ENCODE data around the gene FBXO3. TPM values are rescaled to one million over a fixed set of nuclear protein-coding genes. Genes with fewer than 3 reads are reported as not detected.

FBXO3 gene
- total RNA-seq, 1 experiment from 2014 or later = 22.5 TPM

GRCh38 chr11:33691066-33691864, 83.1 kb downstream of the FBXO3 start:
- Histone ChIP-seq H3K9me3 (ENCODE audit: low read length) (no peaks in the 10 kb centered on the region), H3K9me2 (replicated peaks; ENCODE audit: low read length) (no peaks in the 10 kb centered on the region), H4K20me1 (ENCODE audit: low read length) (no peaks in the 10 kb centered on the region), H3K36me3 (ENCODE audit: low read depth, low read length) (no peaks in the 10 kb centered on the region), H3K9ac (ENCODE audit: low read length) (peak overlapping the region; percentile 97), H3K27me3 (ENCODE audit: low read length) (no peaks in the 10 kb centered on the region), H2AFZ (ENCODE audit: low read length) (no peak overlapping the region), H3K27ac (ENCODE audit: low read length) (peak overlapping the region; percentile 100), H3K4me2 (ENCODE audit: low read length) (peak overlapping the region; percentile 77), H3K4me1 (ENCODE audit: insufficient read depth, low read length) (peaks cover 60% of the 10 kb centered on the region), H3K79me2 (ENCODE audit: low read length) (no peaks in the 10 kb centered on the region), H3K4me3 (ENCODE audit: low read length) (peak overlapping the region; percentile 24; the same call in 1 of the 2 replicates), H3F3A (ENCODE audit: low read length, unreplicated experiment) (peaks cover 22% of the 10 kb centered on the region)
- no peak for TF ChIP-seq EZH2phosphoT487 (IDR thresholded peaks at IDR 0.05; ENCODE audit: borderline replicate concordance, low read length)
- no peak for TF ChIP-seq CTCF (conservative IDR thresholded peaks at IDR 0.05; ENCODE audit: low read depth, low read length)
- no peak for TF ChIP-seq EZH2 (IDR thresholded peaks at IDR 0.05; ENCODE audit: low read length, unreplicated experiment)
- ATAC-seq (peak; percentile 4), DNase-seq (peak; percentile 78)
- POLR2A ChIA-PET (ENCODE audit: unreplicated experiment) = interaction anchor here (0.6 to 3.5 kb wide), 5 partner anchors 10 to 536 kb away, joined by 3 to 45 read pairs (median 9); partner anchors contain the start of genes C11orf91 and CD59
- intact Hi-C loops (cut with micrococcal nuclease) = loop anchor here (2.0 to 10.0 kb wide), 3 partner anchors 18 to 138 kb away; no protein-coding TSS in a partner anchor
- CTCF ChIA-PET = interaction anchor here (0.5 to 5.3 kb wide), 5 partner anchors 10 to 152 kb away, joined by 3 to 44 read pairs (median 7); partner anchors contain the start of gene C11orf91
- BruUV-seq (replicated peaks) = no TSS peak

Other genes with a start within 250 kb of the FBXO3 start
- 1.0 TPM in 1 of 2 replicates, not detected in the other for gene C11orf91, start 73.7 kb downstream of the FBXO3 start, total RNA-seq (2014; rRNA removed)
- 134 and 170 TPM in 2 replicates for gene CD59, start 38.1 kb downstream of the FBXO3 start, total RNA-seq (2014; rRNA removed)
- 0.23 and 0.51 TPM in 2 replicates for gene LMO2, start 117.6 kb upstream of the FBXO3 start, total RNA-seq (2014; rRNA removed)